WERI-Rb-1 (cell line): ENCODE measurements around the gene SYNE2.
"Not testable (repeated sequence)": the region's sequence is repeated elsewhere in the genome, so short reads cannot be mapped to it uniquely, and the experiment has no call there.

ENCODE experiments used
- DNase-seq: peaks from one replicate; pipeline ENCODE4 v3.0.0-alpha.2; 2020
- H3K27ac ChIP-seq: fragments of 250-450 bp; sonication (Bioruptor Pico); 2 replicates; pipeline ENCODE4 v1.5.1; 2020; ENCODE audit warnings: mild to moderate bottlenecking, moderate library complexity
- H3K27me3 ChIP-seq: fragments of 250-450 bp; sonication (Bioruptor Pico); 2 replicates; pipeline ENCODE4 v1.5.1; 2021; ENCODE audit warnings: mild to moderate bottlenecking, low read depth, moderate library complexity; ENCODE audit not compliant: insufficient read depth, severe bottlenecking
- H3K36me3 ChIP-seq: fragments of 250-450 bp; sonication (Bioruptor Pico); 2 replicates; pipeline ENCODE4 v1.5.1; 2020; ENCODE audit warnings: mild to moderate bottlenecking, moderate library complexity
- H3K4me3 ChIP-seq: 2 replicates; pipeline ENCODE4 v1.5.1; 2011; ENCODE audit warnings: low read depth, mild to moderate bottlenecking, control low read depth, low read length
- H3K9me3 ChIP-seq: fragments of 250-450 bp; sonication (Bioruptor Pico); 2 replicates; pipeline ENCODE4 v1.5.1; 2021; ENCODE audit warnings: mild to moderate bottlenecking, moderate library complexity; ENCODE audit not compliant: severe bottlenecking
- TF ChIP-seq, protein P1 (sequence below): IDR thresholded peaks from 2 replicates; pipeline ENCODE4 v1.5.1; 2011; ENCODE audit warnings: low read depth, mild to moderate bottlenecking, control low read depth, inconsistent platforms, low read length

Gene SYNE2

GRCh38 chr14:64035143-64035542, 182.3 kb downstream of the SYNE2 start:
- no peaks in the 10 kb centered on the region for H3K27me3 ChIP-seq

GRCh38 chr14:64037869-64038745, 185.3 kb downstream of the SYNE2 start:
- not testable (repeated sequence) for DNase-seq, H3K27me3 ChIP-seq, H3K4me3 ChIP-seq, H3K27ac ChIP-seq, H3K9me3 ChIP-seq
- H3K36me3 ChIP-seq = peaks cover 26% of the 10 kb centered on the region

More at GRCh38 chr14:64035143-64035542, 182.3 kb downstream of the SYNE2 start:
- DNase-seq = no peak
- TF ChIP-seq, protein P1, sequence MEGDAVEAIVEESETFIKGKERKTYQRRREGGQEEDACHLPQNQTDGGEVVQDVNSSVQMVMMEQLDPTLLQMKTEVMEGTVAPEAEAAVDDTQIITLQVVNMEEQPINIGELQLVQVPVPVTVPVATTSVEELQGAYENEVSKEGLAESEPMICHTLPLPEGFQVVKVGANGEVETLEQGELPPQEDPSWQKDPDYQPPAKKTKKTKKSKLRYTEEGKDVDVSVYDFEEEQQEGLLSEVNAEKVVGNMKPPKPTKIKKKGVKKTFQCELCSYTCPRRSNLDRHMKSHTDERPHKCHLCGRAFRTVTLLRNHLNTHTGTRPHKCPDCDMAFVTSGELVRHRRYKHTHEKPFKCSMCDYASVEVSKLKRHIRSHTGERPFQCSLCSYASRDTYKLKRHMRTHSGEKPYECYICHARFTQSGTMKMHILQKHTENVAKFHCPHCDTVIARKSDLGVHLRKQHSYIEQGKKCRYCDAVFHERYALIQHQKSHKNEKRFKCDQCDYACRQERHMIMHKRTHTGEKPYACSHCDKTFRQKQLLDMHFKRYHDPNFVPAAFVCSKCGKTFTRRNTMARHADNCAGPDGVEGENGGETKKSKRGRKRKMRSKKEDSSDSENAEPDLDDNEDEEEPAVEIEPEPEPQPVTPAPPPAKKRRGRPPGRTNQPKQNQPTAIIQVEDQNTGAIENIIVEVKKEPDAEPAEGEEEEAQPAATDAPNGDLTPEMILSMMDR = no peak
- Histone ChIP-seq H3K9me3 (no peaks in the 10 kb centered on the region), H3K27ac (no peak overlapping the region), H3K36me3 (peaks cover 47% of the 10 kb centered on the region), H3K4me3 (no peak overlapping the region)

- no peak overlapping the region for H3K4me3 ChIP-seq
- no peaks in the 10 kb centered on the region for H3K9me3 ChIP-seq
- TF ChIP-seq, protein P1 = no peak
- peaks cover 19% of the 10 kb centered on the region for H3K36me3 ChIP-seq
- DNase-seq = no peak
- no peaks in the 10 kb centered on the region for H3K27me3 ChIP-seq
- no peak overlapping the region for H3K27ac ChIP-seq
These were observed 186.2 kb downstream of the SYNE2 start for GRCh38 chr14:64038841-64039542.

- no peak for DNase-seq
- TF ChIP-seq, protein P1 = no peak
- no peak overlapping the region for H3K4me3 ChIP-seq
- H3K27me3 ChIP-seq = no peaks in the 10 kb centered on the region
- H3K9me3 ChIP-seq = no peaks in the 10 kb centered on the region
- peaks cover 10% of the 10 kb centered on the region for H3K36me3 ChIP-seq
- H3K27ac ChIP-seq = no peak overlapping the region
These were observed 187.2 kb downstream of the SYNE2 start for GRCh38 chr14:64040044-64040443.

- H3K36me3 ChIP-seq = peaks cover 12% of the 10 kb centered on the region
- not testable (repeated sequence) for H3K4me3 ChIP-seq, DNase-seq
These were observed 190.5 kb downstream of the SYNE2 start for GRCh38 chr14:64043296-64043695.

GRCh38 chr14:64045091-64045490, 192.3 kb downstream of the SYNE2 start:
- H3K36me3 ChIP-seq = peaks cover 26% of the 10 kb centered on the region
- H3K4me3 ChIP-seq = no peak overlapping the region
- H3K9me3 ChIP-seq = no peaks in the 10 kb centered on the region
- H3K27ac ChIP-seq = no peak overlapping the region
- TF ChIP-seq, protein P1 = no peak
- no peaks in the 10 kb centered on the region for H3K27me3 ChIP-seq
- no peak for DNase-seq

More at GRCh38 chr14:64043296-64043695, 190.5 kb downstream of the SYNE2 start:
- not testable (repeated sequence) for H3K27me3 ChIP-seq, H3K9me3 ChIP-seq, H3K27ac ChIP-seq
